ENCODE results near the gene GCDH.

DNA sequence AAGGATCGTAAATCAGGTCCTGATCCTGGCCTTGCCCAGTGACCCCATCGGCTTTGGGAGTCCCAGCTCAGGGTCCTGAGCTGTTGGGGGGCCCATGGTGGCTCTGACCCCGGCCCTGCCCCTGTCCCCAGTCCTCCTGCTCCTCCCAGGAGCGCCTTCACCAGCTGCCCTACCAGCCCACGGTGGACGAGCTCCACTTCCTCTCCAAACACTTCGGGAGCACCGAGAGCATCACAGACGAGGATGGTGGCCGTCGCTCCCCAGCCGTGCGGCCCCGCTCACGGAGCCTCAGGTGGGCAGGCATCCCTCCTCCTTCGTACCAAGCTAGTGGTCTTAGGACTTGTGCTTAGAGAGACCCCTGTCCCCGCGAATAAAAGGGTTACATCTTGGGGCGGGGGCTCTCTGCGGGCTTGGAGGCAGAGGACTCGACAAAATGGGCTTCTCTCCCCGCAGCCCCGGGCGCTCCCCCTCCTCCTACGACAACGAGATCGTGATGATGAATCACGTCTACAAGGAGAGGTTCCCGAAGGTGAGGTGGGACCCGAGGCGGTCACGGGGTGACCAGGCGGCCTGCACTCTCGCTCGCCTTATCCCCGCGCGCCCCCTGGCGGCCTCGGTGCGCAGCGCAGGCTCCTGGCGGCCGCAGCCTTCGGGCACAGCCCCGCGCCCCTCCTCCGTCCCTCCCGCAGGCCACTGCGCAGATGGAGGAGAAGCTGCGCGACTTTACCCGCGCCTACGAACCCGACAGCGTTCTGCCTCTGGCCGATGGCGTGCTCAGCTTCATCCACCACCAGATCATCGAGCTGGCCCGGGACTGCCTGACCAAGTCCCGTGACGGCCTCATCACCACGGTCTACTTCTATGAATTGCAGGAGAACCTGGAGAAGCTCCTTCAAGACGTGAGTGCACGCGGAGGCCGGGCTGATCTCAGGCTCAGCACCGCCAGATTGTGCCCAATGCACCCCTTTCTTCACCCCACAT lies 43.5 kb upstream of the GCDH start:
- no peak for TF ChIP-seq EZH2phosphoT487 (IDR thresholded peaks at IDR 0.05; ENCODE audit: insufficient read depth, low read depth)
- no peak for TF ChIP-seq EZH2 (IDR thresholded peaks at IDR 0.05; ENCODE audit: insufficient read depth, poor library complexity, severe bottlenecking)

All from GM23248 (cell line).